Fibroblast of lung (primary cell): ENCODE measurements around the gene MIEF2. TPM values are rescaled to one million over a fixed set of nuclear protein-coding genes. Genes with fewer than 3 reads are reported as not detected.
"Not testable (repeated sequence)": the region's sequence is repeated elsewhere in the genome, so short reads cannot be mapped to it uniquely, and the experiment has no call there.

Experiments used
- DNase-seq, 2 donors: peaks; one replicate each; pipeline versions ENCODE4 v3.0.0 to v3.0.0-alpha.2; 2010; ENCODE audit warnings: low read depth in 2 of 2
- H2AFZ ChIP-seq: 2 replicates; pipeline ENCODE4 v1.5.1; 2012; ENCODE audit warnings: low read length, control low read depth, inconsistent platforms
- H3K27ac ChIP-seq: 2 replicates; pipeline ENCODE4 v1.5.1; 2011; ENCODE audit warnings: low read length, control low read depth; ENCODE audit not compliant: insufficient read depth
- H3K27me3 ChIP-seq: 2 replicates; pipeline ENCODE4 v1.5.1; 2011; ENCODE audit warnings: mild to moderate bottlenecking, low read length; ENCODE audit not compliant: control insufficient read depth, insufficient read depth
- H3K36me3 ChIP-seq: 2 replicates; pipeline ENCODE4 v1.5.1; 2011; ENCODE audit warnings: low read length; ENCODE audit not compliant: control insufficient read depth, insufficient read depth
- H3K4me1 ChIP-seq: 2 replicates; pipeline ENCODE4 v1.5.1; 2011; ENCODE audit warnings: low read length; ENCODE audit not compliant: control insufficient read depth, insufficient read depth; ENCODE audit errors: extremely low read depth
- H3K4me2 ChIP-seq: 2 replicates; pipeline ENCODE4 v1.5.1; 2011; ENCODE audit warnings: low read length, control low read depth; ENCODE audit not compliant: insufficient read depth; ENCODE audit errors: extremely low read depth
- H3K4me3 ChIP-seq, 4 experiments: fragments of 200-600 bp in 1 of 4; sonication (generic) in 1 of 4; replicated peaks in 1 of 4; 2 replicates each; pipeline ENCODE4 v1.5.1; 2011 to 2016; ENCODE audit warnings: low read length in 4 of 4, low read depth in 3 of 4, mild to moderate bottlenecking in 3 of 4, control low read depth in 2 of 4, inconsistent platforms in 1 of 4, mixed read lengths in 1 of 4; ENCODE audit not compliant: insufficient read depth in 1 of 4; ENCODE audit errors: control extremely low read depth in 1 of 4
- H3K79me2 ChIP-seq: 2 replicates; pipeline ENCODE4 v1.5.1; 2012; ENCODE audit warnings: mild to moderate bottlenecking, low read length, inconsistent platforms; ENCODE audit not compliant: control insufficient read depth, insufficient read depth
- H3K9ac ChIP-seq: 2 replicates; pipeline ENCODE4 v1.5.1; 2011; ENCODE audit warnings: mild to moderate bottlenecking, low read length, control low read depth; ENCODE audit not compliant: insufficient read depth
- H3K9me3 ChIP-seq: 2 replicates; pipeline ENCODE4 v1.5.1; 2012; ENCODE audit warnings: low read depth, low read length; ENCODE audit not compliant: control insufficient read depth, insufficient read depth
- H4K20me1 ChIP-seq: 2 replicates; pipeline ENCODE4 v1.5.1; 2011; ENCODE audit warnings: low read length; ENCODE audit not compliant: control insufficient read depth, insufficient read depth; ENCODE audit errors: extremely low read depth
- CTCF ChIP-seq, 2 donors: IDR thresholded peaks in 1 of 2; conservative IDR thresholded peaks in 1 of 2; 1 replicate in 1 of 2; 2 replicates in 1 of 2; pipeline ENCODE4 v1.5.1; 2011 to 2012; ENCODE audit warnings: low read length in 2 of 2, control low read depth in 1 of 2, inconsistent platforms in 1 of 2, low read depth in 1 of 2, mild to moderate bottlenecking in 1 of 2
- EZH2 ChIP-seq: IDR thresholded peaks from 2 replicates; pipeline ENCODE4 v1.5.1; 2012; ENCODE audit warnings: low read length, control low read depth, mild to moderate bottlenecking; ENCODE audit errors: missing control alignments
- polyA minus RNA-seq: library from RNA; depleted of rRNA, polyadenylated mRNA; stranded (reverse); fragments of >200 nt; gene quantifications from 2 replicates; pipeline ENCODE4 v1.2.3, GENCODE V29; 2011; ENCODE audit warnings: low replicate concordance
- polyA plus RNA-seq, 2 donors: library from polyadenylated mRNA; depleted of rRNA in 1 of 2; stranded (reverse) in 1 of 2; unstranded in 1 of 2; fragments of >200 nt; gene quantifications; 2 replicates each; pipeline ENCODE4 v1.2.1, GENCODE V29; 2011 to 2012; ENCODE audit warnings: missing spikeins in 1 of 2
- total RNA-seq: library from RNA; depleted of rRNA; stranded (reverse); fragments of >200 nt; gene quantifications from 2 replicates; pipeline ENCODE4 v1.2.1, GENCODE V29; 2014

The MIEF2 gene
- total RNA-seq (13.1 and 16.2 TPM in 2 replicates), polyA plus RNA-seq (3.9 and 4.2 TPM in 2 replicates), polyA minus RNA-seq (6.9 and 7.3 TPM in 2 replicates)
- 6.7 and 7.9 TPM in 2 replicates for polyA plus RNA-seq (2012)

GRCh38 chr17:18260332-18261145, at the start of gene MIEF2:
MIEF2 (plus strand) TSS chr17:18260662; CDS start chr17:18262721, 2,059 bp downstream.
- peaks cover 24% of the 10 kb centered on the region for H3K4me1 ChIP-seq
- H3K4me3 ChIP-seq, result peak within 1 kb of the TSS; percentile 76 to 98 (median 86)
- H3K4me2 ChIP-seq, result peak within 1 kb of the TSS; percentile 96
- peaks cover 23% of the 10 kb centered on the region for H3K36me3 ChIP-seq
- H3K27ac ChIP-seq, result peak within 1 kb of the TSS; percentile 81
- H3K9ac ChIP-seq, result peak within 1 kb of the TSS; percentile 82
- no peak for TF ChIP-seq EZH2
- TF ChIP-seq CTCF (conservative IDR thresholded peaks at IDR 0.05 in 1 of 2, IDR thresholded peaks at IDR 0.05 in 1 of 2; ENCODE audit: low read depth in 1 of 2, low read length in 2 of 2), result no peak
- no peaks in the 10 kb centered on the region for H3K27me3 ChIP-seq
- peak; percentile 93 to 94 for DNase-seq
- no peaks in the 10 kb centered on the region for H4K20me1 ChIP-seq
- peaks cover 31% of the 10 kb centered on the region for H3K79me2 ChIP-seq
- no peaks in the 10 kb centered on the region for H3K9me3 ChIP-seq
- H2AFZ ChIP-seq, result peak within 1 kb of the TSS; percentile 94

GRCh38 chr17:18213666-18214270, 46.7 kb upstream of the MIEF2 start:
- TF ChIP-seq EZH2, result no peak
- no peak for TF ChIP-seq CTCF (conservative IDR thresholded peaks at IDR 0.05 in 1 of 2, IDR thresholded peaks at IDR 0.05 in 1 of 2; ENCODE audit: low read depth in 1 of 2, low read length in 2 of 2)
- Histone ChIP-seq H3K27me3 (no peaks in the 10 kb centered on the region), H4K20me1 (no peaks in the 10 kb centered on the region), H3K4me1 (peaks cover 4% of the 10 kb centered on the region), H3K4me3 (no peak overlapping the region), H2AFZ (no peak overlapping the region), H3K27ac (no peak overlapping the region), H3K79me2 (no peaks in the 10 kb centered on the region), H3K9me3 (no peaks in the 10 kb centered on the region), H3K4me2 (no peak overlapping the region), H3K9ac (no peak overlapping the region), H3K36me3 (peaks cover 6% of the 10 kb centered on the region)
- no peak for DNase-seq

GRCh38 chr17:18216906-18217305, 43.6 kb upstream of the MIEF2 start:
- not testable (repeated sequence) for H4K20me1 ChIP-seq, H3K27ac ChIP-seq, H3K9me3 ChIP-seq, H3K4me2 ChIP-seq, H3K9ac ChIP-seq, DNase-seq, H2AFZ ChIP-seq, H3K27me3 ChIP-seq, H3K79me2 ChIP-seq, H3K4me3 ChIP-seq, H3K36me3 ChIP-seq
- H3K4me1 ChIP-seq, result peaks cover 16% of the 10 kb centered on the region
